Upper lobe of left lung (tissue), 4 donors: Measurements from ENCODE around the gene DEFB108B.
"Not testable (repeated sequence)": the region's sequence is repeated elsewhere in the genome, so short reads cannot be mapped to it uniquely, and the experiment has no call there.

Source experiments
- POLR2A ChIP-seq, 4 donors: fragments of 450-650 bp; IDR thresholded peaks; one replicate each; pipeline ENCODE4 v1.5.1; 2016 to 2017; ENCODE audit warnings: antibody characterized with exemption in 4 of 4, mild to moderate bottlenecking in 2 of 4
- POLR2AphosphoS5 ChIP-seq, 2 donors: sonication (generic); formaldehyde crosslinking; IDR thresholded peaks; one replicate each; pipeline ENCODE4 v1.5.1; 2017; ENCODE audit warnings: antibody characterized with exemption in 2 of 2
- TF ChIP-seq, protein P1 (sequence below), 6 experiments: fragments of 450-650 bp in 4 of 6; fragments of 200-600 bp in 2 of 6; sonication (generic) in 2 of 6; IDR thresholded peaks; one replicate each; pipeline ENCODE4 v1.5.1; 2016 to 2019; ENCODE audit warnings: antibody characterized with exemption in 6 of 6

DNA sequence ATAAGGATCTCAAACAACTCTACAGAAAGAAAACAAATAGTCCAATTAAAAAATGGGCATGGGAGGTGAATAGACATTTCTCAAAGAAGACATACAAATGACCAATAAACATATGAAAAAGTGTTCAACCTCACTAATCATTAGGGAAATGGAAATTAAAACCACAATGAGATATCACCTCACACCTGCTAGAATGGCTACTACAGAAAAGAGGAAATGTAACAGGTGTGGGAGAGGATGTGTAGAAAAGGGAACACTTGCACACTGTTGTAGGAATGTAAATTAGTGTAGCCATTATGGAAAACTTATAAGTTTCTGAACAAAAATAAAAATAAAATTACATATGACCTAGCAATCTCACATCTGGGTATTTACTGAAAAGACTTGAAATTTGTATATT is 37.7 kb downstream of the DEFB108B start:
- TF ChIP-seq, protein P1, sequence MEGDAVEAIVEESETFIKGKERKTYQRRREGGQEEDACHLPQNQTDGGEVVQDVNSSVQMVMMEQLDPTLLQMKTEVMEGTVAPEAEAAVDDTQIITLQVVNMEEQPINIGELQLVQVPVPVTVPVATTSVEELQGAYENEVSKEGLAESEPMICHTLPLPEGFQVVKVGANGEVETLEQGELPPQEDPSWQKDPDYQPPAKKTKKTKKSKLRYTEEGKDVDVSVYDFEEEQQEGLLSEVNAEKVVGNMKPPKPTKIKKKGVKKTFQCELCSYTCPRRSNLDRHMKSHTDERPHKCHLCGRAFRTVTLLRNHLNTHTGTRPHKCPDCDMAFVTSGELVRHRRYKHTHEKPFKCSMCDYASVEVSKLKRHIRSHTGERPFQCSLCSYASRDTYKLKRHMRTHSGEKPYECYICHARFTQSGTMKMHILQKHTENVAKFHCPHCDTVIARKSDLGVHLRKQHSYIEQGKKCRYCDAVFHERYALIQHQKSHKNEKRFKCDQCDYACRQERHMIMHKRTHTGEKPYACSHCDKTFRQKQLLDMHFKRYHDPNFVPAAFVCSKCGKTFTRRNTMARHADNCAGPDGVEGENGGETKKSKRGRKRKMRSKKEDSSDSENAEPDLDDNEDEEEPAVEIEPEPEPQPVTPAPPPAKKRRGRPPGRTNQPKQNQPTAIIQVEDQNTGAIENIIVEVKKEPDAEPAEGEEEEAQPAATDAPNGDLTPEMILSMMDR (IDR thresholded peaks at IDR 0.05) = not testable (repeated sequence)
- TF ChIP-seq POLR2A, POLR2AphosphoS5 (IDR thresholded peaks at IDR 0.05): not testable (repeated sequence)
